Embryonic facial prominence (tissue), 1 donor: ENCODE measurements around the gene SBNO2.

Source experiments
- DNase-seq: peaks from one replicate; pipeline ENCODE4 v3.0.0-alpha.2; 2016; ENCODE audit errors: extremely low spot score

The SBNO2 gene

GRCh38 chr19:1154731-1155351 lies 19.2 kb downstream of the SBNO2 start:
- DNase-seq = no peak

GRCh38 chr19:1153891-1154730 lies 20.0 kb downstream of the SBNO2 start:
- DNase-seq = no peak

DNA sequence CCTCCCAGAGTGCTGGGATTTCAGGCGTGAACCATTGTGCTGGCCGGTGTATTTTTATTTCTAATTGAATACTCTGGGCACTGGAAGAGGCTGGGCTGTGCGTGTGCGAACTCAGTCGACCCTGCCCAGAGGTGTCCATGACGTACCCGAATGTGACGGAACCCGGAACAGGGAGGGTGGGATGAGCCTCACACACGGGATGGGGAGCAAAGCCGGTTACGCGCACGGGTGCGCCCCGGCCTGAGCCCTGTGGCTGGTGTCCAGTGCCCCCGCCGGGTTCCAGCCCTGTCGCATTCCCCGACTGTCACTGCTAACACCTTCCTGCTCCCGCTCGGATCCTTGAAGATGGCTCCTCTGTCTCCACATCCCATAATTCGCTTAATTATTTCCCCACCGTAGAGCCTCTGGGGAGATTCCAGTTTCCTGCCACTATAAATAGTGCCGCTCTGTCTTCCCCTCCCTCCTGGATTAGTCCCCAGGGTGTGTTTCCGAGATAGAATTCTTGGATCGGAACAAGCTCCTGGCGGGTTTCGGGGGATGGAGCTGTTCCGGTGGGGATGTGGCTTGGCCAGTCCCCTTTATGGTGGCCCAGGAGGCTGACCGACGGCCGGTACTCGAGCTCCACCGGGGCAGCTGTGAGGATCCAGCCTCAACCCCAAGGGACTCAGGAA lies 22.0 kb downstream of the SBNO2 start:
- no peak for DNase-seq

DNA sequence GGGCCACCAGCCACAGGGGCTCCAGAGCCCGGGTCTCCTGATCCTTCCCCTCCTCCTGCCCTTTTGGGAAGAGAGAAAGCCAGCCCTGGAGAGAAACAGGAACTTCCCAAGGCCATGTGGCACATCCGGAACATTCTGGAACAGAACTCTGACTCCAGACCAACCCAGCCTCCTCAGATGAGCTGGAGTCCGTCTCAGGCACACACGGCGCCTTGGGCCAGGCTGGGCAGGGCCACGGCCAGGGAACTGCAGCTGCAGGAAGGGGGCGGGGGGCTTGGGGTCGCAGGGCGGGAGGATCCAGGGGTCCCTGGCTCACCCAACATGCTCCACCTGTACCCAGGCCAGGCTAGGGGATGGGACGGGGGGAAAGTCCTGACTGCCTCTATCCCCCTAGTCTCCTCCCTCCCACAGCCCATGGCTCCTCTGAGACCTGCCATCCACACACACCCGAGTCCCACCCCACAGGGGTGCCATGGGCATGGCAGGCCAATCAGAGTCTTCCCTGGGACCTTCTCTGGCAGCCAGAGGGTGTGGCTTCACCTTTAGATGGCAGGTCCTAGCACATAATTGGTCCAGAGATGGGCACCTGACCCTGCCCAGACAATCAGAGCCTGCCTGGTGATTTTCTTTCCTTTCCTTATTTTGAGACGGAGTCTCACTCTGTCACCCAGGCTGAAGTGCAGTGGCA lies 22.9 kb downstream of the SBNO2 start:
- DNase-seq = no peak

GRCh38 chr19:1150333-1151036 lies 23.6 kb downstream of the SBNO2 start:
- DNase-seq = no peak

DNA sequence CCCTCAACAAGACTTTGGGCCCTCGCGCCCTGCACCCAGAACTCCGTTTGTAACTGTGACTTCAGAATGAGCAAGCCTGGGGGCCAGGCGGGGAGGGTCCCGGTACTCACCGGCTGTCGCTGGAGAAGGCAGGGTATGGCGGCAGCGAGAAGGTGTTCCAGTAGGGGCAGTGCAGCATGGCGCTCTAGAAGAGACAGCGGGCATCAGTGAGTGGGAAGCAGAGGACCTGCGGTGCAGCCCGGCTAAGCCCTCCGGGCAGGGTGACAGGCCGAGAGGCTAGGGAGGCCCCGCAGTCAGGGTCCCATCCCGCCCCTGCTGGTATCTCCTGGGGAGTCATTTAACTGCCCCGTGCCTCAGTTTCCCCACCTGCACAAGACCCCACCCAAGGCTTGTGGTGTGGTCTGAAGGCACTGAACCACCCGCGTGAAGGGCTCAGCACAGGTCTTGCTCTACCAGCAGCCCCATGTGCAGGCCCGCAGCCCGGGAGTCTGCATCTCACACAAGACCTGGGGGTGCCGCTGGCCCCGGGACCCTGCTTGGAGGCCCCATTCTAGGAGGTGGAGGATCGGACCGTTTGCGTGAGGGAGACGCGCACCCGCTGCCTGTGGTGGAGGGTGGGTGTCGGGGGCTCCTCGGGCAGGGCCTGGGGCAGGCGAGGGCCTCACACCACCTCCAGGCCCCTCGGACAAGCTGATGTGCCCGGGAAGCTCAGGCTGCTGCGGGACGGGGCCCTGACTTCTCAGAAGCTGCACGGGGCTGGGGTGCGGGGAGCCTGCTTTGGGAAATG lies 24.6 kb downstream of the SBNO2 start:
- DNase-seq = no peak

GRCh38 chr19:1147934-1148549 lies 26.0 kb downstream of the SBNO2 start:
- no peak for DNase-seq

DNA sequence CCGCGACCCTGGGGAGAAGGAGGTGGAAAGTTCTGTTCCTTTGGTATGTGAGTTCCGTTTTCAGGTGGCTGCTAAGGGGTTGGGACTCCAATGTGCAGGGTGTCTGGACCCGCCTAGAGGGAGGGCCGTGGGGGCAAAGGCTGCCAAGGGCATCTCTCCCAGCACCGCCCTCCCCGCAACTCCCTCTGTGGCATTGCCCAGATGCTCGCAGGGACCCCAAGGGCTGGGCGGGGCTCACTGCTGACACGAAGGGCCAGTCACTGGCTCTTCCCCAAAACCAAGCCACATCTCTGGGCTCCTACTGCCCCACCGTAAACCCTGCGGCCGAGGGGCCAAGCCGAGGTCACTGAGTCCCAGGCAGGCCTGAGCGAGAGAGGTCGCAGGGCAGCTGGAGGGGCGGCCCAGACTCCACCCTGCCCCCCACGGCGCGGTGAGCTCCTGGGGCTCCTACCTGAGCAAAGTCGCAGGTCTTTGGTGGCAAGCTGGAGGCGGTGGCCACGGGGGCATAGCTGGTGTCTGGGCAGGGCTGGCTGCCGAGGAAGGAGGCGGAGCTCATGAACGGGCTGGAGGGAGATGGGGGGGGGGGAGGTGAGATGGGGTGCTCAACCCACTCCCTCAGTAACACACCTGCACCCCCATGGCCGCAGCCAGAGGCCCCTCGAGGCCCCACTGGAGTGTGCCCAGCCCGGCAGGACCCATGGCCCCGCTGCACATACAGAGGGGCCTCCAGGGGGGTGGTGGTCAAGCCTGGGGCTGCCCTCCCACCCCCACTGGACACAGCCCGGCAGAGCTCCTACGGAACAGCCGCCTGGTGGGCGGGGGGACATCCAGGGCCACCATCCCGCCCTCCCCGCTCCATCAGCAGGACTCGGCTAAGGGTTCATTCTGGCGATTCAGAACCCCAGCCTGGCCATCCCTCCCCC lies 26.9 kb downstream of the SBNO2 start:
- DNase-seq = no peak

- DNase-seq = no peak
Measured at GRCh38 chr19:1146412-1146699, 27.7 kb downstream of the SBNO2 start.

- no peak for DNase-seq
Measured at GRCh38 chr19:1145635-1146411, 28.2 kb downstream of the SBNO2 start.

- no peak for DNase-seq
Measured at GRCh38 chr19:1144741-1145140, 29.3 kb downstream of the SBNO2 start.

- no peak for DNase-seq
Measured at GRCh38 chr19:1143828-1144399, 30.2 kb downstream of the SBNO2 start.

DNA sequence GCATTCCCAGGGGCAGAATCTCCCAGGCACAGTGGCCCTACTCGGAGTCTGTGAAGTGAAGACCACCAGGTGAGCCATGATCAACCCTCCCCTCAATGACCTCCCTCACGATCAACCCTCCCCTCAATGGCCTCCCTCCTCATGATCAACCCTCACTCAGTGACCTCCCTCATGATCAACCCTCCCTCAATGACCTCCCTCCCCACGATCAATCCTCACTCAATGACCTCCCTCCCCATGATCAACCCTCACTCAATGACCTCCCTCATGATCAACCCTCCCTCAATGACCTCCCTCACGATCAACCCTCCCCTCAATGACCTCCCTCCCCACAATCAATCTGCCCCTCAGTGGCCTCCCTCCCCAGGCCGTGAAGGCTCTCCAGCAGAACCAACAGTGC lies 32.1 kb downstream of the SBNO2 start:
- no peak for DNase-seq

DNA sequence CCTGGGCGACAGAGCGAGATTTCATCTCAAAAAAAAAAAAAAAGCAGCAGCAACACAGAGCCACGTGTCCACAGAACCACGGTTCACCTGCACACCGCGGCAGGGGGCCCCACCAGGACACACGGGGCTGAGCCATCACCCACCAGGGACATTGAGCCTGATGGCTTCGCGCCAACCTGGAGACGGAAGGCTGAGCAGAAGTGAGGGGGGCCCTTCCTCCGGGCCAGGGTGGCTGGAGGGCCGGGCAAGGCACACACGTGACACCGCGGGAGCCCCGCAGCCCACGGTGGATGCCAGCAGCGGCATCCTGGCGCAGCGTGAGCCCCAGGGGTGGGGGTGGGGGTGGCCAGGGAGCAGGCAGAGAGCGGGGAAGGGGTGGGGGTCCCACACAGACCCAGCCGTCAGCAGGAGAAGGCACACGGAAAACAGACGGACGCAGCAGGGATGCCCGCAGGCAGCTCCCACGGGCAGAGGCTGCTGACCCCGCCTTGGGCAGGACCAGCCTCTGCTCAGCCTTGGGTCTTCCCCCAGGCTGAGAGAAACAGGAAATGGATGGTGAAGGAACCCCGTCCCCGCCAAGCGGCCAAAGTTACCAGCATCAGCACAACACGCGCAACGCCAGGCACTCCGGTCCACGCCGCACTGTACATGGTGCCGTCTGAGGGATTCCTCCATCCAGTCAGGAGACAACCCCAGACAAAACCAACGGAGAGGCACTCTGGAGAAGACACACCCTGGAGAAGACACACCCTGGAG lies 33.6 kb downstream of the SBNO2 start:
- DNase-seq = no peak

- no peak for DNase-seq
Measured at GRCh38 chr19:1139126-1139525, 34.9 kb downstream of the SBNO2 start.

GRCh38 chr19:1138121-1138520 lies 35.9 kb downstream of the SBNO2 start:
- no peak for DNase-seq

DNA sequence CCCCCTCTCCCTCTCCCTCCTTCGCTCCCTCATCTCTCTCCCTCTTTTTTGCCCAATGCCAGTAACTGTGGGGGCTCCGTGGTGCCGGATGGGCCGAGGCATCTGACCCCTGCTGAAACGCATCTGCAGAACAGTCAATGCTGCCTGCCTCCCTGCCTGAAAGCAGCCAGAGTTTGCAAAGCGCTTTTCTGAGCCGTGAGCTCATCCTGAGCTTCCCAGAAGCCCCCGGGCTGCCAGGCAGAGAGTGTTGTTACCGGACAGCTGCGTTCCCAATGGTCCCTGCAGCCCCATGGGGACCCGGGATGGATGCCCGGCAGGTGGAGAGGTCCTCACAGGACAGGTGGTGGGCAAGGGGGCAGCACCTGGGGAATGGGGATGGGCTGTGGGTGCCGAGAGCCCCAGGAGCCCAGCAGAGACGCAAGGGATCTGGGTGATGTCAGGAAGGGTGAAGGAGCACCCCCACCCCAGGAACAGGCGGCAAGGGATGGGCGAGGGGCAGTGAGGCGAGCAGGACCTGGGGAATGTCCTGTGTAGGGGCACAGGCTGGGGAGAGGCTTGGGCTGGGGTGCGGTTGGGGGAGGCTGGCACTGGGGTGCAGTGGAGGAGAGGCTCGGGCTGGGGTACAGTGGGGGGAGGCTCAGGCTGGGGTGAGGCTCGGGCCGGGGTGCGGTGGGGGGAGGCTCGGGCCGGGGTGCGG lies 37.3 kb downstream of the SBNO2 start:
- no peak for DNase-seq
